GM06990 (cell line): Measurements from ENCODE around the gene SLC13A3.

Experiments
- DNase-seq: peaks from one replicate; pipeline ENCODE4 v3.0.0-alpha.2; 2011; ENCODE audit not compliant: insufficient read length; ENCODE audit errors: extremely low read depth
- H3K27me3 ChIP-seq: replicated peaks from 2 replicates; pipeline ENCODE4 v1.6.0; 2011; ENCODE audit warnings: low read length; ENCODE audit not compliant: control insufficient read depth, insufficient read depth
- H3K36me3 ChIP-seq: 2 replicates; pipeline ENCODE4 v1.5.1; 2011; ENCODE audit warnings: low read length; ENCODE audit not compliant: control insufficient read depth, insufficient read depth
- H3K4me3 ChIP-seq: replicated peaks from 2 replicates; pipeline ENCODE4 v1.5.1; 2011; ENCODE audit warnings: low read depth, mild to moderate bottlenecking, control low read depth, low read length
- CTCF ChIP-seq: IDR thresholded peaks from 2 replicates; pipeline ENCODE4 v1.5.1; 2011; ENCODE audit warnings: low read length, control low read depth, mild to moderate bottlenecking, inconsistent platforms; ENCODE audit not compliant: insufficient read depth, poor library complexity, severe bottlenecking

SLC13A3 gene

GRCh38 chr20:46696791-46697279 lies 45.6 kb upstream of the SLC13A3 start:
- Histone ChIP-seq H3K36me3 (no peaks in the 10 kb centered on the region), H3K4me3 (no peak overlapping the region), H3K27me3 (no peaks in the 10 kb centered on the region)
- TF ChIP-seq CTCF: no peak
- DNase-seq: no peak

DNA sequence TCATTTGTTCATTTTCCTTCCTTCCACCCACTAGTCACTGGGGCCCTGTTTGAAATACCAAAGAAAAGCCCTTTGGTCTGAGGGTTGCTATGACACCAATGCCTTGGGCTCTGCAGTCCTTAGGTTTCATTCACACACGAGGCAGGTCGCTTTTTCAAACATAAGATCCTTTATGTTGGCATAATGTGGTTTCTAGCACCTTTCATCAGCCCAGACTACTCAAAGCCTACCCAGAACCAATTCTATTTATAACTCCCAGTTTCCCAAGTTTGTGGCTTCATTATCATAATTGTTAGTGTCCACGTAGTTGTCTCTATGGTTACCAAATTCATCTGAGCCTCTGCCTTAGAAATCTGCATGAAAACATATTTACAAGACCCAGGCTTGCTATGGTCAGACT lies 44.6 kb upstream of the SLC13A3 start:
- Histone ChIP-seq H3K27me3 (no peaks in the 10 kb centered on the region), H3K36me3 (no peaks in the 10 kb centered on the region), H3K4me3 (no peak overlapping the region)
- DNase-seq: no peak
- no peak for TF ChIP-seq CTCF

DNA sequence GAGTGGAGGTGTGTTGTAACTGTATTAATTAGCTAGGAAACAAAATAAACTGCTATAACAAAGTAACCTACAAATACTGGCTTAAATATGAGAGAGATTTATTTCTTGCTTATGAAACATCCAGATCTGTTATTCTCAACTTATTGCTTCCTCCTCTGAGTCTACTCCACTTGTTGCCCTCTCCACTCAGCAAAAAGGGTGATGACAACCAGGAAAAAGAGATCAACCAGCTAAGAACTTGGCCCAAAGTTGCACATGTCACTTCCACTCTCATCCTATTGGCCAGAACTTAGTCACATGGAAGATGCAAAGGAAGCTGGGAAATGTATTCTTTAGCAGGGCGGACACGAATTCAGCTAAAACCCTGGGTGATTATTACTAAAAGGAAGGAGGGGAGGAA lies 43.2 kb upstream of the SLC13A3 start:
- Histone ChIP-seq H3K36me3 (no peaks in the 10 kb centered on the region), H3K27me3 (no peaks in the 10 kb centered on the region), H3K4me3 (no peak overlapping the region)
- TF ChIP-seq CTCF: no peak
- no peak for DNase-seq

DNA sequence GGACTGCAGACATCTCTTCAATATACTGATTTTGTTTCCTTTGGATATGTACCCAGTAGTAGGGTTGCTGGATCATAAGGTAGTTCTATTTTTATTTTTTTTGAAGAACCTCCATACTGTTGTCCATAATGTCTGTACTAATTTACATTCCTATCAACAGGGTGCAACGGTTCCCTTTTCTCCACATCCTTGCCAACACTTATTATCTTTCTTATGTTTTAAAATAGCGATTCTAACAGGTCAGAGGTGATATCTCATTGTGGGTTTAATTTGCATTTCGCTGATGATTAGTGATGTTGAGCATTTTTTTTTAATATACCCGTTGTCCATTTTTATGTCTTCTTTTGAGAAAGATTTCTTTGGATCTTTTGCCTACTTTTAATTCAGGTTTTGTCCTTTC lies 39.9 kb upstream of the SLC13A3 start:
- Histone ChIP-seq H3K36me3 (no peaks in the 10 kb centered on the region), H3K27me3 (no peaks in the 10 kb centered on the region), H3K4me3 (no peak overlapping the region)
- no peak for TF ChIP-seq CTCF
- no peak for DNase-seq

DNA sequence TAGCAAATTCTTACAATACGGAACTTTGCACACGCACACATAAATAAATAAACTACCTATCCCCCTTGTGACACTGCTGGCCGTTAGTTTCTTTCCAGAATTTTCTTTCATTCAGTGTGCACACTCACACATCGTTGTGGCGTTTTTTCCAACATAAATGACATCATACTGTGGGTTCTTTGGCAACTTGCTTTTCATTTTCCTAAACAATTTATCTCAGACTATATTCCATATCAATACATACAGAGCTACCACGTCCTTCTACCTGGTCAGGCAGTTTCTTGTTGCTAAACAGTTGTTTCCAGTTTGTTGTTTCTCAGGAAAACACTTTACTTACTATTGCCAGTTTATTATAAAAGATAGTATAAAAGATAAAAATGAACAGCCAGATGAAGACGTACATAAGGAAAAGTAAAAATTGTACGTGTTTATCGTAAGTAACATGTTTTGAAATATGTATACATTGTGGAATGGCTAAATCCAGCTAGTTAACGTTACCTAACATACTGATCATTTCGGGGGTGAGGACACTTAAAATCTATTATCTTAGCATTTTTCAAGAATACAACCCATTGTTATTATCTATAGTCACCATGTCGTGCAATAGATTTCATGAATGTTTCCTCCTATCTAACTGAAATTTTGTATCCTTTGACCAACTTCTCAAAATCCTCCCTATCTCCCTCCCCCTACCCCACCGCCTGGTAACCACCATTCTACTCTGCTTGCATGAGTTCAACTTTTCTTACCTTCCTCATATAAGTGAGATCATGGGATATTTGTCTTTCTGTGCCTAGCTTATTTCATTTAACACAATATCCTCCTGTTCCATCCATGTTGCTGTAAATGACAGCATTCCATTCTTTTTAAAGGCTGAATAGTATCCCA lies 39.2 kb upstream of the SLC13A3 start:
- H3K4me3 ChIP-seq: no peak overlapping the region; the same call in 1 of the 2 replicates
- no peaks in the 10 kb centered on the region for H3K36me3 ChIP-seq
- no peaks in the 10 kb centered on the region for H3K27me3 ChIP-seq
- no peak for TF ChIP-seq CTCF
- DNase-seq: no peak
